HG02763 (cell line): ENCODE measurements around the gene DNA2.
"Not testable (repeated sequence)": the region's sequence is repeated elsewhere in the genome, so short reads cannot be mapped to it uniquely, and the experiment has no call there.

Experiments
- ATAC-seq: cut with Tn5 transposase; IDR thresholded peaks from one replicate; pipeline ENCODE4 v1.9.1; 2021; ENCODE audit warnings: mild to moderate bottlenecking, moderate library complexity; ENCODE audit not compliant: unreplicated experiment

Gene DNA2

DNA sequence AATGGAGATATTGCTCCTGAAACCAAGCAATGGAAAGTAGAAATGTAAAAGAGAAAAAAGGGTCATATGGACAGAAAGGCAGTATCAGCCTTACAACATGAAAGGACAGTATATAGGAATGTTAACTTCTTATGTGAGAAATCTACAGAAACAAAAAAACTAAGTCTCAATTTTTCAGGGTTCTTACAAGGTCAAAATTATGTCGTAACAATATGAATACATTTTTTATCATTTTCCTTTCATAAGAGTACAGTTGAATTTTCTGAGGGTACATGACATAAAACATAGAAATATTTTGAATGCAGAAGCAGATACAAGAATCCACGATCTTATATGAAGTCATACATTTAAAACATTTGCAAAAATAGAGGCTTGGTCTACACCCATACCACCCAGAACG is 10.7 kb downstream of the DNA2 start:
- ATAC-seq = no peak

DNA sequence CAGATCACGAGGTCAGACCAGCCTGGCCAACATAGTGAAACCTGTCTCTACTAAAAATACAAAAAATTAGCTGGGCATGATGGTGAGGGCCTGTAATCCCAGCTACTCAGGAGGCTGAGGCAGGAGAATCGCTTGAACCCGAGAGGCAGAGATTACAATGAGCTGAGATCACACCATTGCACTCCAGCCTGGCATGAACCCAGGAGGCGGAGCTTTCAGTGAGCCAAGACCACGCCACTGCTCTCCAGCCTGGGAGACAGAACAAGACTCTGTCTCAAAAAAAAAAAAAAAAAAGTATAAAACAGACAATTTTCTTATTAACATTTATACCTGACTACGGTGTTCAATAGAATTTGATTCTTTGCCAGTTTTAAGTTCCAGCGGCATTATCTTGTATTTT is 22.1 kb downstream of the DNA2 start:
- ATAC-seq = not testable (repeated sequence)

DNA sequence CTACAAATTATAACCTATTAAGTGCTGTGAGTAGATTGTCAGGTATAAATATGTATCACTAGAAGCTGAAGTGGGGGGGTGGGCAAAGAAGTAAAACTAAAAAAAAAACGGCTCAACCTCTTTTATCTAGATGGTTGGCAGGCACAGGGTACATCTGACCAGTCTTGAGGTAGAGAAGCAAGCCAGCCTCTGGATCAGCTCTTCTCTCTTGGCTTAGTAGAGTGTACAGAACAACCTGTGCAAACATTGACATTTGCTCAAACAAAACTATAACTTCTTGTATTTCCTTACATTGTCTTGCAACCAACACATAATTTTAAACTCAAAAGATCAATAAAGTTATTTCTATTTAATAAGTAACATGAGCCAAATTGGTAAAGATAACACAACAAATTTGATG is 25.6 kb downstream of the DNA2 start:
- no peak for ATAC-seq

DNA sequence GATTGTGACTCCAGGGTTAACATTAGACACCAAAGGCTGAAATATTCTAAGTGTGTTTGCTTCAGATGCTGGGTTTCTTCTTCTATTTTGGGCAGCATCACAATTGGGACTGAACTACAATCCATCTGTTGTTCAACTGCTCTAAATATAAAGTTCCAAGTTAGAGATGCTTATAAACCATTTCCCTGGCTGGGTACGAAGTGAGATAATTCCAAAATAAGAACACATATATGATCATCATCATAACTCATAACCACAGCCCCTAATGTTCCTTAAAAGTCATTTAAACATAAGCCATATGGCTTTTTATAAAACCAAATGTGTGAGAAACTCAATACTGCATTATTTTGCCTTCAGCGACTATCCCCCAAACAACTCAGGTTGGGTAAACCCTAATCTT is 28.8 kb downstream of the DNA2 start:
- ATAC-seq = no peak

DNA sequence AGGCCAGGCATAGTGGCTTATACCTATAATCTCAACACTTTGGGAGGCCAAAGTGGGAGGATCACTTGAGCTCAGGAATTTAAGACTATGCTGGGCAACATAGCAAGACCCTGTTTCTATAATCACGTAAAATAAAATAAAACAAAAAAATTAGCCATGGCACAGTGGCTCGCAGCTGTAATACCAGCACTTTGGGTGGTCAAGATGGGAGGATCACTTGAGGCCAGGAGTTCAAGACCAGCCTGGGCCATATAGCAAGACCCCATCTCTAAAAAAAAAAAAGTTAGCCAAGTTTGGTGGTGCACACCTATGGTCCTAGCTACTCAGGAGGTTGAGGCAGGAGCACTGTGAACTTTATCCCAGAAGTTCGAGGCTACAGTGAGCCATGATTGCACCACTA is 30.9 kb downstream of the DNA2 start:
- no peak for ATAC-seq

DNA sequence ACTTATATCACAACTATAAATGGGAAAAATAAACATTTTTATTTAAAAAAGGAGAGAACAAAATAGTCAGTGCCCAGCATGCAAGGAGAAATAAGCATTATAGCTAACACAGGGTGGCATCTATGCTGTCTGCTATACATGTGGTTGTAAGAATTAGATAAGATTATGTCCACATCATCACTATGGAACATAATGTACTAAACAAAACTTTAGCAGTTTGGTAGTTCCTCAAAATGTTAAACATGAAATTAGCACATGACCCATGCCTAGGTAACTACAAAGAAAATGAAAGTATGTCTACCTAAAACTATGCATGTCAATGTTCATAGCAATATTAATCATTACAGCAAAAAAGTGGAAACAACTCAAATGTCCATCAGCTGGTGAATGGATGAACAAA is 36.0 kb downstream of the DNA2 start:
- no peak for ATAC-seq

DNA sequence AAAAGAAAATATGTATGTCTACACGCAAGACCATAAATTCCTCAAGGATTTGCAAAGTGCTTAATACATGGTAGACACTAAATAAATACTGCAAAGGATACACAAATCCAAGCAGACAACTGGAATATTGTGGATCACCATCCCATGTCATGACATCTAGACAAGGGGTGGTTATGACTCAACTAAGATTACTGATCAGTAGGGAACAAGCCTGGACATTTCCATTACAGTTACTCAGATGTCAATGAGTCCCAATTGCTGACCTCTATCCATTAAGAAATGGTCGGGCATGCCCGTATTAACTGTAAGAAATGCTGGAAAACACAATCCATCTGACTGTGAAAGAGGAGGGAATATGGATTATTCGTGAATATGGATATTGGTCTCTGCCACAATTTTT is 37.1 kb downstream of the DNA2 start:
- ATAC-seq = no peak

DNA sequence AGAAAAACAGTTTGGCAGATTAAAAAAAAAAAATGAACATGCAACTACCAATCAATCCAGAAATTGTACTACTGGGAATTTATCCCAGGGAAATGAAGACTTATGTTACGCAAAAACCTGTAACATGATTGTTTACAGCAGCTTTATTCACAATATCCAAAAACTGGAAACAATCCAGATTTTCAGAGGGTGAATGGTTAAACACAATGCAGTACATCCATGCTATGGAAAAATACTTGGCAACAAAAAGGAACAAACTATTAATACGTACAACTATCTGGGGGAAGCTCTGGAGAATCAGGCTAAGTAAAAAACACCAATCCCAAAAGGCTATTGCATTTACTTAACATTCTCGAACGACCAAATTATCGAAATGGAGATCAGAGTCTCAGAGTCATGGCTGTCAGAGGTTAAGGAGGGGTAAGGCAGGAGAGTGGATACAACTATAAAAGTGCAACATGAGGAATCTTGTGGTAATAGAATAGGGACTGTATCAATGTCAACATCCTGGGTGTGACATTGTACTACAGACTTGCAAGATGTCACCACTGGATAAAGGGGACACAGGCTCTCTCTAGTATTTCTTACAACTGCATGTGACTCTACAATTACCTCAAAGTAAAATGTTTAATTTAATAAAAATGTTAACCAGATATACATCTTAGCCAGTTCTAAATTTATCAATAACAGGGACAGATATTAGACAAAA is 43.2 kb downstream of the DNA2 start:
- no peak for ATAC-seq

DNA sequence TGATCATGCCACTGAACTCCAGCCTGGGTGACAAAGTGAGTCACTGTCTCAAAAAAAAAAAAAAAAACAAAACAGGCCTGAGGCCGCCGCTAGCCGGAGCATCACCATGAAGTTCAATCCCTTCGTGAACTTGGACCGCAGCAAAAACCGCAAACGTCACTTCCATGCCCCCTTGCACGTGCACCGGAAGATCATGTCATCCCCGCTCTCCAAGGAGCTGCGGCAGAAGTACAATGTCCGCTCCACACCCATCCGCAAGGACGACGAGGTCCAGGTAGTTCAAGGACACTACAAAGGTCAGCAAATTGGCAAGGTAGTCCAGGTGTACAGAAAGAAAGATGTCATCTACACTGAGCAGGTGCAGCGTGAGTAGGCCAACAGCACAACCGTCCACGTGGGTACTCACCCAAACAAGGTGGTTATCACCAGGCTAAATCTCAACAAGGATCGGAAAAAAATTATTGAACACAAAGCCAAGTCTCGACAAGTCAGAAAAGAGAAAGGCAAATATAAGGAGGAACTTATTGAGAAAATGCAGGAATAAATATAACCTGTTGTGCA is 47.2 kb downstream of the DNA2 start:
- ATAC-seq = no peak

DNA sequence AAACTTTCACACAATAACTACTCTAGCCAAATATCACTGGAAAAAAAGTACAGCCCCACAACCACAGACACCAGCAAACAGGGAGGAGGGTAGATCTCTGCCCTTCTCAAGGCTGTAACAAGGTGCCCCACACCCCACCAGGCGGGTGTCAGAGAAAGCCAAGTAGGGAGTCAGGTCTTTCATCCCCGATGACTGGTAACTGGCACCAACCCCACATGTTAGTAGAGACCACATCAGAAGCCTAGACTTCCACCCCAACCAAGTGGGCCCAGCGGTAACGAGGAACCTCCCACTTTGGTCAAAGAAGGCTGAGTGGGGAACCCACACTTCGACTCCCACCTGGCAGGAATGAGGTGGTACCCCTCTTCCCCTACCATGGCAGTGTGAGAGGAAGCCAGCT is 48.3 kb downstream of the DNA2 start:
- ATAC-seq = no peak

DNA sequence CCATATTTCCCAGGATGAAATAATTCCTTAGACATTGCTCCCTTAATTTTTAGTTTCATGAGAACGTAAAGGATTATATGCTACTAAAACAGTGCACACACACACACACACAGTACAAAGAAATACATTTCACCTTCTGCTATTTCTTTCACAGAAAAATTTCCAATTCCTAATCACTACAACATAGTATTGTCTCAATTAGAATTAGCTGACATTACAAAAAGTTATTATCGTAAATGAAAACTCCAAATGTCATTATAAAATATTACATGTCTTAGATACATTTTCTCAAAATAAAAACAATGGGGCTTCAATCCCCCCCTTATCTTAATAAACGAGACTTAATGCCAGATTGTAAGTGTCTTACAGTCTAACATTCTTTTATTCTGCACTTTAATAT is 52.4 kb downstream of the DNA2 start:
- no peak for ATAC-seq

DNA sequence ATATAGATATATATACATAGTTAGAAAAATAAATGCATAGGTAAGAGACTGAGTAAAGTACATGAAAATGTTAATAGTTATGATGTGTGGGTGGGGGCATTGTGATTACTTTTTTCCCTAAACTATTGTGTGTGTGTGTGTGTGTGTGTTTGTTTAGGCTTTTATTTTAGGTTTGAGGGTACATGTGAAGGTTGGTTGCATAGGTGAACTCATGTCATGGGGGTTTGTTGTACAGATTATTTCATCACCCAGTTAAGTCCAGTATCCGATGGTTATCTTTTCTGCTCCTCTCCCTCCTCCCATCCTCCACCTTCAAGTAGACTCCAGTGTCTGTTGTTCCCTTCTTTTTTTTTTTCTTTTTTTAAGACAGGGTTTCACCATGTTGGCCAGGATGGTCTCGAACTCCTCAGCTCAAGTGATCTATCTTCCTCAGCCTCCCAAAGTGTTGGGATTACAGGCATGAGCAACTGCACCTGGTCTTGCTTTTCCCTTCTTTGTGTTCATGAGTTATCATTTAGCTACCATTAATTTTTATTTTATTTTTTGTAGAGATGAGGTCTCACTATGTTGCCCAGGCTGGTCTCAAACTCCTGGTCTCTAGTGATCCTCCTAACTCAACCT is 62.8 kb downstream of the DNA2 start:
- ATAC-seq = no peak

DNA sequence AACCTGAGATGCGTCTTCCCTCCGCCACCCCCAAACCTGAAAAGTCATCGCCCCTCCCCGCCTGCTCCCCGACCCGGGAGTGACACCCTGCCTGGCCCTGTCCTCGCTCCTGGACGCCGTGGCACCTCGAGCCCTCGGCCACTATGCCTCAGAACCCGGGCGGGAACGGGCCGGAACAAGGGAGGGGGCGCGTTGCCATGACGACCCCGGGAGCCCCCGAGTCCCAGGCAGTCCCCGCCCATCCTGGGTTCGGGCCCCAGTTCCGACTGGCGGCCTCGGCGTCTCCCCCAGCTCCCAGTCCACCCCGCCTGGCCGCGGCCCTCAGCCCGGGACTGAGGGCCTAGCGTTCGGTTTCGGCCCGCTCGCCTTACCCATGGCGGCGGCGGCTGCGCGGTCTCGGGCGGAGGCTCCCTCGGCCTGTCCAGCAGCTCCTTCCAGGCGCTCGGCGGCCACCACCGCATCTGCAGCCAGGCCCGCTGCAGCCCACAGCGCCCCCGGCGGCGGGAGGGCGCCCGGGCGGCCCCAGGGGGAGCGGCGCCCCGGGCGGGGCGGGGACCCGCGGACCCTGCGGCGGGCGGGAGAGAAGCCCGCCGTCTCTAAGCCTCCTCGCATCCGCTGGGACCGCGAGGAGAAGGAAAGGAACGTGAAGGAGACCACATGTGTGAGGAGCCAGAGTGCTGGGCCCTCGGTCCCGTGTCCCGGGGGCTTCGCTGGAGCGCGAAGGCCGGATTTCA is 64.8 kb downstream of the DNA2 start, which contains the start of gene RUFY2:
RUFY2 (minus strand) TSS at position 463 of the 734 bp plus-strand sequence; CDS start at position 375, 88 bp downstream.
- ATAC-seq = peak; percentile 94

DNA sequence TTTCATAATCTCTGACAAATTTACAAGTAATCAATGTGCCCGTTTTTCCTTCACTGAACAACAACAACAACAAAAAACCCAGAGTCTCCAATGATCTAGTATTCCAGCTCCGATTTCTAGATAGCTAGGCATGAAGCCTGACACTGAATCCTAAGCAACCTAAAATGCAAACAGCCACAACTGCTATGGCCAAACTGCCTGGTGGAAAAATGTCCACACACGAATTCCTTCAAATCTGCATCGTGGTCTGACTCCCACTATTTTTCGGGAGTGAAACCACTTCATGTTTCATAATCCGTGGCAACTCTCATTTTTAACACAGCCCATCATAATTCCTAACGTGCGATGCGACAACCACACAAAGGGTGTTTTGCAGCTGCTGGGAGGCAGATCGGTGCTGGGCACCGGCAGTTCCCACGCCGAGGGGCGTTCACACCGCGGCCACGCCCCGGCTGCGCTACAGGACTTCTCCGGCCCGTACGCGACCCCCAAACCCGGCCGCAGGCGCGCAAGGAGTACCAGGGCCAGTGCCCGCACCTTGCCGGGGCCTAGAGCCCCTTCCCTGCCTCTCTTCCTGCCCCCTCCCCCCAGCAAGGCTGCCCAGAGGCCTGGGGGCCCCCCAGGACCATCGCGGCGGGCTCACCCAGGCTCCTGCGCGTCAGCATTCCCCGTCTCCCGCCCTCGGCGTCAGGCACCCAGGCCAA is 65.5 kb downstream of the DNA2 start:
- peak; percentile 36 for ATAC-seq

DNA sequence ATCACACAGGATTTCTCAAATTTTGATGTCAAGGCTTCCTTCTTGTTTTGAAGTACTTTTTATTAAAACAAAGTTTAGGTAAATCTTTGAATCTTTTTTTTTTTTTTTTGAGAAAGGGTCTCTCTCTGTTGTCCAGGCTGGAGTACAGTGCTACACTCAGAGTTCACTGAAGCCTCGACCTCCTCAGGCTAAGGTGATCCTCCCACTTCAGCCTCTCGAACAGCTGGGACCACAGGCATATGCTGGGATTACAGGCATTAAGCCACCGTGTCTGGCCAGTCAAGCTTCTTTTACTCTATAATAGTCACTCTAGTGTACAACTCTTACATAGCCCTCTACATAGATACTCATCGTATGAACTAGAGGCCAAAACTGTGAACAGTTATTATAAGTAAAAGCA is 68.1 kb downstream of the DNA2 start:
- no peak for ATAC-seq

DNA sequence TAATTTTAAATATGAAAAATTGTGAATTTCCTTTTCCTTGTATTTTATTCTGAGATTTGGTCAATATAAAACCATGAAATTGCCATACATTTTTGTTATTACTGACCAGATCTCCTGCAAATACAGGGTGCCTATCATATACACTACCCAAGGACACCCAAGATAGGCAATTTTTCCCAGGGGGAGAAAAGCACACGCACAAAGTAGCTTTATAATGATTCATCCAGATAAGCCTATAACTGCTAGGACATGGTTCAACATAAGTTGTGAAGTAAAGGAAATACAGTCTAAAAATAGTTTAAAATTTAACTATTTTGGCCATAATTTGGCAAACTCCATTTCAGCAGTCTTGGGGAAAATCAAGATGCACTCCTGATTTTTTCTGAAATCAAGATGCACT is 69.5 kb downstream of the DNA2 start:
- ATAC-seq = no peak

DNA sequence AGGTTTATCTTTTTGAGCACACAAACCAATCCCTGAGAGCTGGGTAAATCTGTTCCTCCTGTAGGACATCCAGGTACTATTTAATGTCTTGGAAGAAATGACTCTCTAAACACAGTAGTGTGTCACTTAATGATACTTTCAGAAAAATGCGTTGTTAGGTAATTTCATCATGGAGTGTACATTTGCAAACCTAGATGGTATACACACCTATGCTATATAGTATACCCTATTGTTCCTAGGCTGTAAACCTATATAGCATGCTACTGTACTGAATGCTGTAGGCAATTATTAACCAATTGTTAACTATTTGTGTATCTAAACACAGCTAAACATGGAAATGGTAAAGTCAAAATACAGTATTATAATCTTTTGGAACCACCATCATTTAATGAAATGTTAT is 74.8 kb downstream of the DNA2 start:
- no peak for ATAC-seq

DNA sequence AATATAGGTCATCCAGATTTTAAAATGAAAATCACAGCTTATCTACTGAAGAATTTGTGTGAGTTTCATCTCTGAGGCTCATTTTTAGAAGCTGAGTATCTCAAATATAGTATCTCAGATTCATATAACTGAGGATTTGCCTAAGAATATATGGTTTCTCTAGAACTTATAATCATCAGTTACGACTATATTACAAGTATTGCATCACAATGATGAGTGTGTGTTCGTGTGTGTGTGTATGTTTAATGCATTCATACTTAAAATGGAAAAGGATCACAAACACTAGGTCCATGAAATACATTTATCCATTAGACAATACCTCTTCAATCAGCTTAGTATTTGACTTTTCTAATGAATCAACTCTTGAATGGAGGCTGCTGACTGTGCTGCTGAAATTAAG is 86.0 kb downstream of the DNA2 start:
- ATAC-seq = no peak

DNA sequence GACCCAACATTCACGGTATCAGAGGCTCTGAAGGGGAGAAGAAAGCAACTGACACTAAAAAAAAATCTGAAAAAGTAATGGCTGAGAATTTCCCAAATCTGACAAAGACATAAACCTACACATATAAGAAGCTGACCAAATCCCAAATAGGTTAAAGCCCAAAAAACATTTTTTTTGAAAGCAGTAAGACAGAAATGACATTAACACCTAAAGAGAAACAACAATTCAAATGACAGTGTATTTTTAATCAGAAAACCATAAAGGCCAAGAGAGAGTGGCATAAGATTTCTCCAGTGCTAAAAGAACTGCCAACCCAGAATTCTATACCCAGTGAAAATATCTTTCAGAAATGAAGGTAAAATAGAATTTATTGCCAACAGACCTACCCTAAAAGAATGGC is 100.2 kb downstream of the DNA2 start:
- no peak for ATAC-seq

DNA sequence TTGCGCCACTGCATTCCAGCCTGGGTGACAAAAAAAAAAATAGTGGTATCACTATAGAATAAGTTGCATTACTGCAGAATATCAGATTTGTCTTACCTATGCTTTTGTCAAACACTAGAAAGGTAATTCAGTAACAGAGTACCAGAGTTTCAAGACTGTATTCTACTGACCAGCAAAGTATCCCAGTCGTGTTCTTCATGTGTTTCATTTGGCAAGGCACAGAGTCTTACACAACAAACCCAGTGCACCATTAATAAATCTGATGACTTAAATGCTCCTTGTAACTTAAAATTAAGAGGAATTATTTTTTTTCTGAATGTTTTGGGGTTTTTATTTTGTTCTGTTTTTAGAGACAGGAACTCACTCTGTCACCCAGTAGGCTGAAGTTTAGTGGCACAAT is 104.7 kb downstream of the DNA2 start:
- no peak for ATAC-seq

DNA sequence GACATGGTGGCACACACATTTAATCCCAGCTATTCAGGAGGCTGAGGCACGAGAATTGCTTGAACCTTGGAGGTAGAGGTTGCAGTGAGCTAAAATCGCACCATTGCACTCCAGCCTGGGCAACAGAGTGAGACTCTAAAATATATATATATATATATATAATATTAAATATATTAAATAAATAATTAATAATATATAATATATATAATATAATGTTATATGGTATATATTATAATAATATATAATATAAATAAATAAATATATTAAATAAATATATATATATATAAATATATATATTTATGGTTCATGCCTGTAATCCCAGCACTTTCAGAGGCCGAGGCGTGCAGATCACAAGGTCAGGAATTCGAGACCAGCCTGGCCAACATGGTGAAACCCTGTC is 105.2 kb downstream of the DNA2 start:
- ATAC-seq = no peak
